NCI-H1105 (cell line): ENCODE data around the gene GGT7.
"Not testable (repeated sequence)": the region's sequence is repeated elsewhere in the genome, so short reads cannot be mapped to it uniquely, and the experiment has no call there.

Source experiments
- DNase-seq: peaks from one replicate; lab custom pipeline; 2025; lab: John Stamatoyannopoulos, UW

Gene GGT7

GRCh38 chr20:34881689-34882088 is 9.0 kb upstream of the GGT7 start:
- no peak for DNase-seq

GRCh38 chr20:34880971-34881370 is 8.3 kb upstream of the GGT7 start:
- not testable (repeated sequence) for DNase-seq

DNA sequence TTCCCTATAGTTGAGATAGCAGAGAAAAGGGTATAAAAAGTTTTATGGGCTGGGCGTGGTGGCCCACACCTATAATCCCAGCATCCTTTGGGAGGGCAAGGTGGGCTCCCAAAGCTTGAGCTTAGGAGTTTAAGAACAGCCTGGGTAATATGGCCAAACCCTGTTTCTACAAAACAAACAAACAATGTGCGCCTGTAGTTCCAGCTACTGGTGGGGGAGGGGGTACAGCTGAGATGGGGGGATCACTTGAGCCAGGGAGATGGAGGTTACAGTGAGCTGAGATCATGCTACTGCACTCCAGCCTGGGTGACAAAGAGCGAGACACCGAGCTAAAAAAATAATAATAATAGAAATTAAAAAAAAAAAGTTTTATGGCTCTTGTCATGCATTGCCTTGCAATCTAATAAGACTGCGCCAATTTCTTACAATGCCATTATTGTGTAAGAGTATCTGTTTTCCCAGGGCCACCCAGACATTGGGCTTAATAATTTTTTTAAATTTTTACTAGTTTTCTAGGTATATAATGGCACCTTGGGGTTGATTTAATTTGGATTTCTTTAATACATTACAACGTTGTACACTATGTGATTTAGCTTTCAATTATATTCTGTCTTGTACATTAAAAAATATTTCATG is 7.7 kb upstream of the GGT7 start:
- no peak for DNase-seq

GRCh38 chr20:34876406-34877282 is 4.0 kb upstream of the GGT7 start, which contains the start of gene ACSS2:
Gene ACSS2, plus strand, starts transcription at chr20:34876612. Its CDS starts 34 bp downstream, at chr20:34876646.
- DNase-seq, result no peak

DNA sequence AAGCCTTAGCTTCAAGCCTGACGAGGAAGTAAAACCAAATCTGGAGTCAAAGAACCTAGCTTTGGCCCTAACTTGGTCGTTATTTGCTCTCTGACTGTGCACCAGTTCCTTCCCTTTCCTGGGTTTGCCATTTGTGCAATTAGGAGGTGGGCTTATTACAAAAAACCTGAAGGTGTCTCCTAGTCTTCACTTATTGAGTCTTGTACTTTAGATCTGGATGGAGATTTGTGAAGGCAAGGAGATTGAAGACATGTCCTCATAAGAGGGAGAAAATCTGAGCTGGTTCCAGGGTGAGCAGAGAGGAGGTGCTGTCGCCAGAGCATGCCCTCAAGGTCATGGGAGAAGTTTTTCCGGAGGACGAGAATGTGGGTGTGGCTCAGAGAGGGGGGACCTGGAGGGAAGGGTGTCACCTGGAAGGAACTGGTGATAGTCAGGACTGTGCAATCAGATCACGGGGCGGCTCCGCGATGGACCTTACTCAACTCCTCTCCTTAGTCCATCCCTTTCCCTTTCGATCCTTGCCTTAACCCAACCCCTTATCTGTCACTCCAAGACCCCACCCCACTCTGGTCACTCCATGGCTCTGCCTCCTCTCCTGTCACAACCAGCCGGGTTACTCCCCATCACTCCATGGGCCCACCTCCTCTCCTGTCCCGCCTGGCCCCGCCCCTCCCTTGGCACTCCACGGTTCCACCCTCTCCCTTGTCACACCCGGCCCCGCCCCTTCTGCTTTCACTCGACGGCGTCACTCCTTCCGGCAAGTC is 3.2 kb upstream of the GGT7 start:
- DNase-seq, result peak; percentile 93

DNA sequence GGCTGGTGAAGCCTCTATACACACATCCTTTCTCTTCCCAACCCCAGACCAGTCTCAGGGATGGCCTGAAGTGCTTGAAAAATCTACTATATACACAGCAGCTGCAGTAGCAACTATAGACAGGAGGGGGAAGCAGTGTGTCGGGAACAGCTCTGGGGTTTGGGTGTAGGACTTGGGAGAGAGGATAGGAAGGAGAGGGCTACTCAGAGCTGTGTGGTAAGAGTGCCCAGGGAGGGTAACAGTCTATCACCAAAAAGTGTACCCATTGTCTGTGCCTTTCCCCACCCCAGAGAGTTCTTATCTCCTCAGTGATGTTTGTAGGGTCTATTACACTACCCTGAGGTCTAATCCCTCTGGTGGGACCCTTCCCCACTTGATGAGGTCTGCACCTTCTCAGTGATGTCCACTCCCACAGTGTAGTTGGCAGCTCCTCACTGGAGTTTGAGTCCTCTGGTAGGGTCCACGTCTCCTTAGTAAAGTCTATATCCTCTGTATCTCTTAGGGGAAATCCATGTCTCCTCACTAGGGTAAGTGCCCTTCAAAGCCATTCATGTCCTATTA is 1.5 kb upstream of the GGT7 start:
- peak; percentile 48 for DNase-seq

DNA sequence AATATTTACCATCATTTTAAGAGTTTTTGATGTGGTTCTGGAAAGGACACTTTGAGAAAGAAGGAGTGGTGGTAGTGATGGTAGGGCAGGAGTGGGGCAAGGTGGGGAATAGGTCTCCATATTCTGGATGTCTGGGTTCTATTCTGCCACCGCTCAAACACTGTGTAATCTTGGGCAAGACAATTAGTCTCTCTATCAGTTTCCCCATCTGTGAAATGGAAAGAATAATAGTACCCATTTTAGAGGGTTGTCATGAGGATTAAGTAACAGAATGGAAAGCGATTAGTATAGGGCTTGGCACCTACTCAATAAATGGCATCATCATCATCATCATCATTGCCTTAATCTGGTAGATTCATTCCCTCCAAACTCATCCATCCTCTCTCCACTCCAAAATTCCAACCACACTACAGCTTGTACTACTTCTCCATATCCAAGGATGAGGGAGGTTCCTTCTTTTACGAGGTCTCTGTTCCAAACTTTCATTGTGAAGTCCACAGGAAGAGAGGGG is 982 bp upstream of the GGT7 start:
- no peak for DNase-seq

DNA sequence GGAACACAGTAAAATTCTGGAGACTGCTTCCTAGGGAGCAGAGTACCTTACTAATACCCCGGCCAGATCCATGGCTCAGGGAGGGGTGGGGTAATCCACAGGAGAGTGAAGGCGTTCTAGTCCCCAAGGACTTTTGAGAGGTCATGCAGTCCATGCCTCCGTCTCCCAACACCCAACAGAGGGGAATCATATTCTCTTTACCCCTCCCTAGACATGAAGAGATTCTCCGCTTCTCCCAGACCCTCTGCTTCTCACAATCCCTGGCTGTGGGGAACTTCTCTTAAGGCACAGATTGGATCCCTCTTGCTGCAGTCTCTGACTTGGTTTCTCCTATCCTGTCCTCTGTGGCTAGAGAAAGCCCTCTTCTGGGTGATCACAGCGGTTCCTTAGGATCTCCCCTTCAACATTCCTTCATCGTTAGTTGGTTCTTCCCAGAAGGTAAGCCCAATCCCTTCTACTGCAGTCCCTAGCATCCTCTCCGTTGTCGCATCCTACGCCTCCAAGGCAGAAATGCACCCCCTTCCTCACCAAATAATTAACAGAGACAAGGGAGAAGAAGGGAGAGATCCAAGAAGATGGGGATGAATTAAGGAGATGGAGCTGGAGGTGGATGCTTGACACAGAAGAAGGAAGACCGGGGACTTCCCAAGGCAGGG is 562 bp downstream of the GGT7 start:
- DNase-seq, result no peak

DNA sequence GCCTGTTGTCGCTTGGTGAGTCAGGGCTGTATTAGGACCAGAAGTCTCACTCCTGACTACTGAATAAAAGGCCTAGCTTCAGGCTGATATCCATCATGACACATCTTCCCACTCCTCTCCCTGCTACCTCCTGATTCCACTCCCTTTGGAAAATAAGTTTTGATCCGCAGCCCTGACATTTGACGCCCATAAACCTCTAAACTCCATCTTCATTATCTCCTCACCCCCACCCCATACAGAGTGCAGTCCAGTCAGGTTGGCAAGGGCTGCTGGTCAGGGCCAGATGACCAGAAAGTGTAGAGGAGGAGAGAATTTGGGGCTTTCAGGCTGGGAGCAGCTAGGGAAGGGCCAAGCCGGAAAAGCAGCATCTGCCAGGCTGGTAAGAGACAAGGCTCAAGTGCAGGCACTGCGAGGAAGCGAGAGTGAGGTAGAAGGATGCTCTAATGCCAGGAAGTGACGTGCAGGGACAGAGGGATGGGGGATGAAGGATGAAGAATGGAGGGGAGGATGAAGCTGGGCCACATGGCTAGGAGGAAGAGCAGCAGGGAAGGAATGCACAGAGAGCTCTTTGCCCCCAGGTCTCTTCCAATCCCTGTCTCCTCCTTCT is 1.2 kb downstream of the GGT7 start:
- no peak for DNase-seq

GRCh38 chr20:34864216-34864615 is 8.4 kb downstream of the GGT7 start:
- DNase-seq, result no peak

GRCh38 chr20:34863421-34863965 is 9.2 kb downstream of the GGT7 start:
- DNase-seq, result no peak

DNA sequence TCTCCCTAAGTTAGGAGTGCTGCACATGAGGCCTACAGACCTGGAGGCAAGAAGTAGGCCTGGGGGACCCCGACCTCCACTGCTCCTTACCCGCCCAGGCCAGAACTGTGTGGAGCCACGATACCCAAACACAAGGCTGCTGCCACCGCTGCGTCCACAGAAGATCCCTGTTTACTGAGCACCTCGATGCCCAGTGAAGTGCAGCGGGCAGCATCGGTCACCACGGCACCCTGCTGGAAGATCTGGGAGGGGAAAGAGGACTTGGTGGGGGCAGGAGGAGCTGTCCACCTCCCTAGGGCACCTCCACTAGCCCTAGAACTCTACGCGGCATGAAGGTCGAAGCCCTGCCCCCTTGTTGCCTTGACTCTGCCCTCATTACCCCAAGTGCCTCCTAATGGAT is 9.9 kb downstream of the GGT7 start:
- DNase-seq, result no peak

GRCh38 chr20:34861386-34862084 is 11.1 kb downstream of the GGT7 start:
- DNase-seq, result peak; percentile 31

GRCh38 chr20:34859826-34860545 is 12.7 kb downstream of the GGT7 start:
- no peak for DNase-seq

GRCh38 chr20:34859367-34859766 is 13.3 kb downstream of the GGT7 start:
- DNase-seq, result no peak

DNA sequence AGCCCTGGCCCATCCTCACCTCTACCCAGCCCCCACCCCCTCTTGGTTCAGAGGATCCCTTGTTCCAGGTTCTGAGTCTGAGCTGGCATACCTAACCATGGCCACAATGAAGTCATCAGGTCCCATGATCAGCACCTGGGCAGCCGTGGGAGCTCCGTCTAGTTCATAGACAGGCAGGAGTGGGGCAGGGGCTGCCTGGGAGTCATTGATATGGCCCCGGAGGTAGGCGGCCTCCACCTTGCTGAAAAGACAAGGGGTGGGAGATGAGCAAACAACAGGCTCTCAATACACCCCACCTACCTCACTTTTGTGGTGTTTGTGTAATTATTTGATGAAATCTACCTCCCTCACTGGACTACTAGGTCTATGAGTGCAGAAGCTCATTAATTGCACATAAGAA is 20.4 kb downstream of the GGT7 start:
- no peak for DNase-seq

DNA sequence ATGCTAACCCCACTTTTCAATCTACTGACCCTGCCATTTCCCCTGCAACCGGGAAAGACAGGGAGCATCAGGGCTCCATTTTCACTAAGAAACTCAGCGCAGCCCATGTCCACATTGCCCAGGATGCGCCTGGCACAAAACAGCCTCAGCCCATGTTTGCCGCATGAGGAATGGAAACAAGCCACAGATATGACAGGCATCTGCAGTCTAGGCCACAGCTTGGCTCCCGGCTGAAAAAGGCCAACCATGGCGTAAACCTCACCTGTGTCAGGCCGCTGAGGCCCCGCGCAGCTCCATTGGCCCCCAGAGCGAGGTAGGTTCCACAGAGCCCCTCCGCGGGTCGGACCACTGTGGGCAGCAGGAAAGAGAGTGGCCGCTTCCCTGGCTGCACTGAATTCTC is 21.7 kb downstream of the GGT7 start:
- DNase-seq, result no peak

DNA sequence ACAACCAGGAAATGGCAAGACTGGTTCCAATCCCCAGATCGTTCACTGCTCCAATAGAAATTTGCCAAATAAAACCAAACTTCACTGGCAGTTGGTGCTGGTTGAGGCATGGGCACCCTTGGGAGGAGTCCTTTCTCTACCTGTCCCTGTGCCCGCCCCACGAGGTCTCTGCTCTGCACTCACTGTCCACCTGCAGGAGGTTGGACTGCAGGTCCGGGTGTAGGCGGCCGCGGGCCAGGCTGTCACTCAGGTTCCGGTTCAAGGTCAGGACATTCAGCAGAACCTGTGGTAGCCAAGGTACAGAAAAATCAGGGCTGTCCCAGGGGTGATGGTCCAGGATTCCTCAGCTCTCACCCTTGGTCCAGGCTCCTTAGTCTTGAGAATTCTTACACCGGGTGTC is 22.9 kb downstream of the GGT7 start:
- DNase-seq, result no peak

- no peak for DNase-seq
Observed at GRCh38 chr20:34848597-34848996, 24.1 kb downstream of the GGT7 start.

- no peak for DNase-seq
Observed at GRCh38 chr20:34843421-34843820, 29.2 kb downstream of the GGT7 start.
